ENCODE data around the gene CDK5RAP3. TPM values are rescaled to one million over a fixed set of nuclear protein-coding genes. Genes with fewer than 3 reads are reported as not detected.

The CDK5RAP3 gene
- total and polyA plus RNA-seq, 7 experiments from 2014 or later: 72.4 to 349 (median 259) TPM

GRCh38 chr17:47950448-47950847 is 20.5 kb upstream of the CDK5RAP3 start:
- ATAC-seq (no peak), DNase-seq (no peak)
- CTCF ChIA-PET: interaction anchor here (1.0 to 11.9 kb wide), 14 partner anchors 9 to 675 kb away, joined by 3 to 126 read pairs (median 5); partner anchors contain the start of genes CDK5RAP3, HOXB9, OSBPL7 and PNPO
- Histone ChIP-seq H3K27me3 (ENCODE audit: control insufficient read depth in 2 of 2, insufficient read depth in 2 of 2, low read length in 2 of 2) (no peaks in the 10 kb centered on the region), H3K4me1 (ENCODE audit: control insufficient read depth in 2 of 2, insufficient read depth in 2 of 2, low read length in 2 of 2) (peaks cover 10 to 29% of the 10 kb centered on the region in 2 donors), H3K36me3 (ENCODE audit: control insufficient read depth in 2 of 3, insufficient read depth in 3 of 3, low read length in 3 of 3) (peaks cover 0 to 31% (median 0%) of the 10 kb centered on the region in 3 experiments), H3K27ac (ENCODE audit: low read depth, low read length) (peak overlapping the region; percentile 55), H3K4me3 (ENCODE audit: low read length) (no peak overlapping the region), H3K9me3 (ENCODE audit: control insufficient read depth in 2 of 3, low read length in 3 of 3) (no peaks in the 10 kb centered on the region)
- POLR2A ChIA-PET: interaction anchor here (0.5 to 3.6 kb wide), 4 partner anchors 10 to 136 kb away, joined by 3 to 26 read pairs (median 12); partner anchors contain the start of genes CDK5RAP3, PNPO and SP2
- Mint-ChIP-seq H3K4me3 (peak overlapping the region in 2 of 10 donors; percentile 82 to 90), H3K27ac (peak overlapping the region in 5 of 9 donors; percentile 34 to 81 (median 76)), H3K4me1 (peaks cover 22 to 44% (median 37%) of the 10 kb centered on the region in 7 donors), H3K36me3 (peaks cover 0 to 16% (median 7%) of the 10 kb centered on the region in 5 donors), H3K9me3 (no peaks in the 10 kb centered on the region), H3K27me3 (no peaks in the 10 kb centered on the region)
- intact Hi-C loops (cut with micrococcal nuclease): no loop called here

GRCh38 chr17:47952171-47953021 is 18.5 kb upstream of the CDK5RAP3 start:
- no peaks in the 10 kb centered on the region for H3K27me3 ChIP-seq (ENCODE audit: control insufficient read depth in 2 of 2, insufficient read depth in 2 of 2, low read length in 2 of 2)
- POLR2A ChIA-PET: interaction anchor here (0.6 to 3.5 kb wide), 2 partner anchors 12 to 72 kb away, joined by 5 to 16 read pairs; partner anchors contain the start of gene PNPO
- Mint-ChIP-seq H3K4me1 (peaks cover 13 to 25% (median 20%) of the 10 kb centered on the region in 7 donors), H3K9me3 (no peaks in the 10 kb centered on the region), H3K4me3 (no peak overlapping the region), H3K27ac (no peak overlapping the region), H3K36me3 (peaks cover 0 to 8% (median 5%) of the 10 kb centered on the region in 5 donors), H3K27me3 (no peaks in the 10 kb centered on the region)
- peaks cover 0 to 21% (median 0%) of the 10 kb centered on the region in 3 experiments for H3K36me3 ChIP-seq (ENCODE audit: control insufficient read depth in 2 of 3, insufficient read depth in 3 of 3, low read length in 3 of 3)
- no peak overlapping the region for H3K4me3 ChIP-seq (ENCODE audit: low read length)
- DNase-seq (no peak), ATAC-seq (no peak)
- no peaks in the 10 kb centered on the region for H3K9me3 ChIP-seq (ENCODE audit: control insufficient read depth in 2 of 3, low read length in 3 of 3)
- peaks cover 8 to 16% of the 10 kb centered on the region in 2 donors for H3K4me1 ChIP-seq (ENCODE audit: control insufficient read depth in 2 of 2, insufficient read depth in 2 of 2, low read length in 2 of 2)
- no peak overlapping the region for H3K27ac ChIP-seq (ENCODE audit: low read depth, low read length)
- intact Hi-C loops (cut with micrococcal nuclease): no loop called here
- CTCF ChIA-PET: interaction anchor here (1.3 to 11.9 kb wide), 2 partner anchors 10 to 16 kb away, joined by 5 to 126 read pairs; partner anchors contain the start of gene CDK5RAP3

- peaks cover 8 to 16% of the 10 kb centered on the region in 2 donors for H3K4me1 ChIP-seq (ENCODE audit: control insufficient read depth in 2 of 2, insufficient read depth in 2 of 2, low read length in 2 of 2)
- ChIA-PET POLR2A (no interaction called here), CTCF (interaction anchor here (0.7 to 0.9 kb wide), 2 partner anchors 17 to 90 kb away, joined by 3 read pairs; partner anchors contain the start of gene CDK5RAP3)
- intact Hi-C loops (cut with micrococcal nuclease): no loop called here
- no peaks in the 10 kb centered on the region for H3K9me3 Mint-ChIP-seq
- H3K27ac Mint-ChIP-seq: no peak overlapping the region
- peaks cover 12 to 18% (median 14%) of the 10 kb centered on the region in 7 donors for H3K4me1 Mint-ChIP-seq
- no peak for ATAC-seq
- H3K27ac ChIP-seq (ENCODE audit: low read depth, low read length): no peak overlapping the region
- H3K9me3 ChIP-seq (ENCODE audit: control insufficient read depth in 2 of 3, low read length in 3 of 3): no peaks in the 10 kb centered on the region
- no peak overlapping the region for H3K4me3 ChIP-seq (ENCODE audit: low read length)
- H3K27me3 ChIP-seq (ENCODE audit: control insufficient read depth in 2 of 2, insufficient read depth in 2 of 2, low read length in 2 of 2): no peaks in the 10 kb centered on the region
- no peak overlapping the region for H3K4me3 Mint-ChIP-seq
- peaks cover 0 to 12% (median 0%) of the 10 kb centered on the region in 3 experiments for H3K36me3 ChIP-seq (ENCODE audit: control insufficient read depth in 2 of 3, insufficient read depth in 3 of 3, low read length in 3 of 3)
- no peak for DNase-seq
- no peaks in the 10 kb centered on the region for H3K27me3 Mint-ChIP-seq
- peaks cover 0 to 8% (median 5%) of the 10 kb centered on the region in 5 donors for H3K36me3 Mint-ChIP-seq
These were observed 17.0 kb upstream of the CDK5RAP3 start for GRCh38 chr17:47953909-47954308.

GRCh38 chr17:47955497-47956461 is 15.1 kb upstream of the CDK5RAP3 start:
- no peak for DNase-seq
- CTCF ChIA-PET: interaction anchor here (0.5 to 1.3 kb wide), 5 partner anchors 9 to 182 kb away, joined by 3 to 5 read pairs (median 3); no protein-coding TSS in a partner anchor

GRCh38 chr17:47956791-47957590 is 13.9 kb upstream of the CDK5RAP3 start:
- no peak for DNase-seq
- no peaks in the 10 kb centered on the region for H3K9me3 Mint-ChIP-seq
- Histone ChIP-seq H3K36me3 (ENCODE audit: control insufficient read depth in 2 of 3, insufficient read depth in 3 of 3, low read length in 3 of 3) (peaks cover 0 to 8% (median 0%) of the 10 kb centered on the region in 3 experiments), H3K27me3 (ENCODE audit: control insufficient read depth in 2 of 2, insufficient read depth in 2 of 2, low read length in 2 of 2) (no peaks in the 10 kb centered on the region), H3K9me3 (ENCODE audit: control insufficient read depth in 2 of 3, low read length in 3 of 3) (no peaks in the 10 kb centered on the region), H3K4me3 (ENCODE audit: low read length) (no peak overlapping the region), H3K4me1 (ENCODE audit: control insufficient read depth in 2 of 2, insufficient read depth in 2 of 2, low read length in 2 of 2) (no peaks in the 10 kb centered on the region), H3K27ac (ENCODE audit: low read depth, low read length) (no peak overlapping the region)
- ChIA-PET POLR2A (no interaction called here), CTCF (interaction anchor here (0.7 to 1.3 kb wide), 3 partner anchors 10 to 181 kb away, joined by 3 to 5 read pairs (median 4); no protein-coding TSS in a partner anchor)
- no peak for ATAC-seq
- no peak overlapping the region for H3K4me3 Mint-ChIP-seq
- intact Hi-C loops (cut with micrococcal nuclease): no loop called here
- no peaks in the 10 kb centered on the region for H3K27me3 Mint-ChIP-seq
- H3K27ac Mint-ChIP-seq: no peak overlapping the region
- H3K4me1 Mint-ChIP-seq: no peaks in the 10 kb centered on the region
- H3K36me3 Mint-ChIP-seq: peaks cover 0 to 11% (median 2%) of the 10 kb centered on the region in 5 donors

More at GRCh38 chr17:47955497-47956461, 15.1 kb upstream of the CDK5RAP3 start:
- Mint-ChIP-seq H3K27ac (no peak overlapping the region), H3K4me3 (no peak overlapping the region), H3K27me3 (no peaks in the 10 kb centered on the region), H3K4me1 (no peaks in the 10 kb centered on the region), H3K9me3 (no peaks in the 10 kb centered on the region), H3K36me3 (peaks cover 0 to 5% (median 2%) of the 10 kb centered on the region in 5 donors)
- no peaks in the 10 kb centered on the region for H3K4me1 ChIP-seq (ENCODE audit: control insufficient read depth in 2 of 2, insufficient read depth in 2 of 2, low read length in 2 of 2)
- no peak overlapping the region for H3K27ac ChIP-seq (ENCODE audit: low read depth, low read length)
- no peaks in the 10 kb centered on the region for H3K27me3 ChIP-seq (ENCODE audit: control insufficient read depth in 2 of 2, insufficient read depth in 2 of 2, low read length in 2 of 2)
- no peak for ATAC-seq
- no peaks in the 10 kb centered on the region for H3K9me3 ChIP-seq (ENCODE audit: control insufficient read depth in 2 of 3, low read length in 3 of 3)
- intact Hi-C loops (cut with micrococcal nuclease): no loop called here
- no peak overlapping the region for H3K4me3 ChIP-seq (ENCODE audit: low read length)
- POLR2A ChIA-PET: interaction anchor here (0.6 kb wide), 1 partner anchor 210 kb away, joined by 3 read pairs; no protein-coding TSS in a partner anchor
- peaks cover 0 to 12% (median 0%) of the 10 kb centered on the region in 3 experiments for H3K36me3 ChIP-seq (ENCODE audit: control insufficient read depth in 2 of 3, insufficient read depth in 3 of 3, low read length in 3 of 3)
